Activated CD8-positive, alpha-beta memory T cell treated with anti-CD3 and anti-CD28 coated beads for 24 hours (primary cell): ENCODE data around the gene NINJ1.
"Not testable (repeated sequence)": the region's sequence is repeated elsewhere in the genome, so short reads cannot be mapped to it uniquely, and the experiment has no call there.

ENCODE experiments used
- DNase-seq: peaks from one replicate; pipeline ENCODE4 v3.0.0-alpha.2; 2020

NINJ1 gene

GRCh38 chr9:93118863-93119702, 15.0 kb downstream of the NINJ1 start:
- peak; percentile 57 for DNase-seq

DNA sequence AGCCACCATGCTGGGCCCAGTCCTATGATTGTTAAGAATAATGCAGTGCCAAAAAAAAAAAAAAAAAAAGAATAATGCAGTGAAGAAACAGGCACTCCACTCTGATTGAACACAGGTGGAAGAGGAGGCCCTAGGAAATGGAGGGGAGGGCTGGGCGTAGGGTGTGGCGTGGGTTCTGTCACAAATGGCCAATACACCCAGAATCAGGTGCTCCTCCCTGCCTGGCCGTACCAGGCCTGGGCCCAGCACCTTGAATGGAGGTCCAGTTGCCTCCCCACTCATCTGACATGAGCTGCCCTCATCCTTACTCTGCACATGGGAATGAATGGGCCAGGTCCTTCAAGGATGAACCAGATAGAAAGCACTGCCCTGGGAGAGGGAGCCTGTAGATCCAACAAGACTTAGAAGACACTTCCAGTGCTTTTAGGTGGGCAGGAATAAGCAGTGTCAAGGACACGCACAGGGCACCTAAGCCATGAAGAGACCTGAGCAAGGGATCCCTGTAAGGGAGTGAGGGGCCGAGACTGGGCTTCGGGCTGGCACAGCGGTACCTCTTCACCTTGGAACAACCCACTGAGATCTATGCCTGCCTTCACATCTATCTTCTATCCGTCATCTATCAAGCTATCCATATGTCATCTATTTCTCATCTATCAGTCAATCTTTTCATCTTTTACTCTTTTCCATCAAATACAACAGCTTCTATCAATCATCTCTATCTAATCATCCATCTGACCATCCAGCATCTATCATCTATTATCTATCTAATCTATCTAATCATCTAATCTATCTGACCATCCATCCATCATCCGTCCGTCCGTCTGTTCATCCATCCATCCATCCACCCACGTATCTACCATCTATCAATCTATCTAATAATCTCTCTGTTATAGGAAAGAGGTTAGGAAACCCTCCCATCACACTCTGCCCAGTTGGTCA, 15.9 kb downstream of the NINJ1 start:
- DNase-seq = peak; percentile 55

DNA sequence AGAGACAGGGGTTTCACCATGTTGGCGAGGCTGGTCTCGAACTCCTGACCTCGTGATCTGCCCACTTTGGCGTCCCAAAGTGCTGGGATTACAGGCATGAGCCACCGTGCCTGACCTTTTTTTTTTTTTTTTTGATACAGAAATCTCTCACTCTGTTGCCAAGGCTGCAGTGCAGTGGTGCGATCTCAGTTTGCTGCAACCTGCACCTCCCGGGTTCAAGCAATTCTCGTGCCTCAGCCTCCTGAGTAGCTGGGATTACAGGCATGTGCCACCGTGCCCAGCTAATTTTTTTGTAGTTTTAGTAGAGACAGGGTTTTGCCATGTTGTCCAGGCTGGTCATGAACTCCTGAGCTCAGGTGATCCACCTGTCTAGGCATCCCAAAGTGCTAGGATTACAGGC, 16.5 kb downstream of the NINJ1 start:
- DNase-seq = not testable (repeated sequence)

GRCh38 chr9:93116072-93116961, 17.7 kb downstream of the NINJ1 start:
- no peak for DNase-seq

GRCh38 chr9:93115486-93116071, 18.5 kb downstream of the NINJ1 start:
- DNase-seq = no peak

DNA sequence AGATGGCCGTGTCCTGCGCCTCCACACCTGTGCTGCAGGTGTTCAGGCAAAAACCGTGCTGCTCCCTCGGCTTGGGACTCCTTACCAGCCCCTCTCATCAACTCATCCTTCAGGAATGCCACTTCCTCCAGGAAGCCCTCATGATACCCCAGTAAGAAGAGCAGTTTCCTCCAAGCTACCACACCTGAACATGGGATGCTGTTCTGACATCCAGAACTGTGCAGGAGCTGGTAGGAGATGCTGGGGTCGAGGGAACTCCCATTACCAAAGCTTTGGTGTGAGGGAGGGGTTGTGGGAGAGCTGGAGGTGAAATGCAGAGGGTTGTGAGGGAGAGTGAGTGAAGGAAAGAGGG, 19.1 kb downstream of the NINJ1 start:
- no peak for DNase-seq

- DNase-seq = peak; percentile 50
Measured at GRCh38 chr9:93114169-93114983, 19.7 kb downstream of the NINJ1 start.

DNA sequence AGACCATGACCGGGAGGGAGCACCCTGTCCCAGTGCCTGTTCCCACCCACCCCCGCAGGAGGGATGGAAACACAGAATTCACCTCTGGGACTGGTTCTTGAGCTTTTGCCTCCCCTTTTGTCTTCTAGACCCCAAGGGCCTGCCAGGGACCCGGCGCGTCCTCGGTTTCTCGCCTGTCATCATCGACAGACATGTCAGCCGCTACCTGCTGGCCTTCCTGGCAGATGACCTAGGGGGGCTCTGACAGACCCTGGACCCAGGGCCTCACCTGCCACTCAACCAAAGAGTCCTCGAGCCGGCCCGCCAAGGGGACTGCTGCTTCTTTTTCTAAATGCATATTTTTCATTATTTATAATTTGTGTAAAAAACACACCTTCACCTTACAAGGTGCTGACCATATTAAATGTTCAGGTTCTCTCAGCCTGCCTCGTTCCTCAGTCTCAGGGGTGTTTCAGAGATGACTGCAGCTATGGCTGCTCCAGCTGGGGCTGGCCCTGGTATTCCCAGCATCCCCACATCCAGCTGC, 21.1 kb downstream of the NINJ1 start:
- DNase-seq = no peak

- no peak for DNase-seq
Measured at GRCh38 chr9:93112116-93112863, 21.8 kb downstream of the NINJ1 start.

DNA sequence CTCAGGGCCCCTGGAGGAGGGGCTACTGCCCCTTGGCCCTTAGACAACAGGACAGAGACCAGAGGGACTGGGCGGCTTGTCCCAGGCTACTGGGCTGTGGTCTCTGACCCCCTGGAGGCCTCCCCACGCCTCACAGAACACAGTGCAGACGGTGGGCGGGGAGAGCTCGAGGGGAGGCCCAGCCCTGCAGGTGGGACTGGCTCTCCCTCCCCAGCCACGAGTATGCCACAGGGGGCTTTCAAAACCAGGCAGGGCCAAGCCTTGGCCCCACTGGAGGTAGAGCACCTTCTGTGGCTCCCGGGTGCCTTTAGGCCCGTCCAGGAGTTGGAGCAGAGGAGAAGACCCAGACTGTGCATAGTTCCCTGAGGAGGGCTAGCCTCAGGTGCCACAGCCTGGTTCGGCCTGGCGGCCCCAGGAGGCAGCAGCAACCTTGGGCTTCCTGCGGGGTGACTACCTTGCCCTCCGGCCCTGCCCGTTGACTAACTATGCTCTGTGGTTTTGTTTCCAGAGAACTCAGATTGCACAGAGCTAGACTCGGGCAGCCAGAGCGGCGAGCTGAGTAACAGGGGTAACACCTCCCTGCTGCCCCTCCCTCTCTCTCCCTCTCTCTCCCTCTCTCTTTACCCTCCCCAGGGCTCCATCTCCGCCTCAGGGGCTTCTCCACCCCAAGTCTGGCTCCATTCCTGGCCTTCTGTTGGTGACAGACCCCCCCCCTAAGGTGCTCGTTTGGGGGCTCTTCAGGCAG, 22.5 kb downstream of the NINJ1 start:
- DNase-seq = peak; percentile 55

- DNase-seq = peak; percentile 49
Measured at GRCh38 chr9:93111001-93111370, 23.1 kb downstream of the NINJ1 start.

DNA sequence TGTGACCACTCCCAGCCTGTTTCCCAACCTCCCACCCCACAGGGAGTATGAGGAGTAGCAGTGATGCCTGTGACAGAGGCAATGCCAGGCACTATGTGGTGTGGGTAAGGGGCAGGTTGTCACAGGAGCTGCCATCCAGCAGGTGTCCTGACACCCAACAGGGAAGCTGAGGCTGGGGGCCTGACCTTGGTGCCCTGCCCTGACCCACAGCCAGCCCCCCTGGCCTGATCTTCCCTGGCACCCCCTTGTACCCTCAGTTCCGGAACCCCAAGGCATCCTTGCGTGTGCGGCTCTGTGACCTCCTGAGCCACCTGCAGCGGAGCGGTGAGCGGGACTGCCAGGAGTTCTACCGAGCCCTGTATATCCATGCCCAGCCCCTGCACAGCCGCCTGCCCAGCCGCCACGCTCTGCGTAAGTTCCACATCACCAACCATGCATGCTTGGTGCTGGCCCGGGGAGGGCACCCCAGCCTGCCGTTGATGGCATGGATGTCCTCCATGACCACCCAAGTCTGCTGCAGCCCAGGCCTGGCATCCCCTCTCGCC, 23.7 kb downstream of the NINJ1 start:
- peak; percentile 54 for DNase-seq

DNA sequence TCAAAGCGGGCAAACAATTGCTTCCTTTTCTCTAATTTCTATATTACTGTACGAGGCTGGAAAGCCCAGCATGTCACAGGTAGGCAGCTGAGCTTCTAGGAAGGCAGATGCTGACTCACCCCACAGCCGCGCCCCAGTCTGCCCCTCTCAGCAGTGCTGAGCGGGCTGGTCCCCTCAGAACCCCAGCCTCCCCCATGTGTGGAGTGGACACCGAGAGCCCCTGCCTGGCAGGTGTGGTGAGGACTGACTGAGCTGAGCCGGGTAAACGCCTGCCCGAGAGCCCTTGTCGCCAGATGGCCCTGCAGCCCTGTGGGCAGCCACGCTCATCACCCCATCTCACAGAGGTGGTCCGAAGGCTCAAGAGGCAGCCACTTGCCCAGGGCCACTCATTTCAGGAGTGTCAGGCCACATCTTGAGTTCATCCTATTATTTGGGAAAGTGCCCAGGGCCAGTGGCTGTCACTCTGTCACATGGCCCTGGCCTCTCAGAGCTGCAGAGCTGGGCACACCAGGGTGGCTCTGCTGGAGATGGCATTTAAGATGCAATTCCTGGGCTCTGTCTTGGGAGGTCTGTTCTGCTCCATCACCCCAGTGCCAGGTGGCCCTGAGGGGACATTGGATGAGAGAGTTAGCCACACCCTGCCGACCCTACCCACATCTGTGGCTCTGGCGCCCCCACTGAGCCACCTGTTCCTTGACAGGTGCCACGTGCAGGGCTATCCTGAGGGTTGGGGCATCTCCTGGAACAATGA, 25.6 kb downstream of the NINJ1 start:
- peak; percentile 63 for DNase-seq

- DNase-seq = no peak
Measured at GRCh38 chr9:93107825-93108161, 26.3 kb downstream of the NINJ1 start.

GRCh38 chr9:93107151-93107824, 26.8 kb downstream of the NINJ1 start:
- peak; percentile 56 for DNase-seq

DNA sequence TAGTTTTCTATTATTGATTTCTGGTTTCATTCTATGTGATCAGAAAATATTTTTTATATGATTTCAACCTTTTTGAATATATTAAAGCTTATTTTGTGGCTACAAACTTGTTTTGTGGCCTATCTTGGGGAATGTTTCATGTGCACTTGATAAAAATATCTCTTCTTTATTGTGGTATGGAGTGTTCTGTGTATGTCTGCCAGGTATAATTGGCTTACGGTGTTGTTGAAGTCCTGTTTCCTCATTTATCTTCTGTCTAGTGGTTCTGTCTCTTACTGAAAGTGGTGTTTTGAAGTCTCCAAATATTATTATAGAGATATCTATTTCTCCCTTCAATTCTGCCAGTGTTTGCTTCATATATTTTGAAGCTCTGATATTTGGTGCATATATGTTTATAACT, 28.4 kb downstream of the NINJ1 start:
- no peak for DNase-seq

DNA sequence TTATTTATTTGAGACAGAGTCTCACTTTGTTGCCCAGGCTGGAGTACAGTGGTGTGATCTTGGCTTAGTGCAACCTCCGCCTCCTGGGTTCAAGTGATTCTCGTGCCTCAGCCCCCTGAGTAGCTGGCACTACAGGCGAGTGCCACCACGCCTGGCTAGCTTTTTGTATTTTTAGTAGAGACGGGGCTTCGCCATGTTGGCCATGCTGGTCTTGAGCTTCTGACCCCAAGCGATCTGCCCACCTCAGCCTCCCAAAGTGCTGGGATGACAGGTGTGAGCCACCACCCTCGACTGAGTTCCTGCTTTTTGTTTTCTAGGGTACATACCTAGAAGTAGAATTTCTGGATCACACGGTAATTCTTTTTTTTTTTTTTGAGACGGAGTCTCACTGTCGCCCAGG, 33.0 kb downstream of the NINJ1 start:
- not testable (repeated sequence) for DNase-seq

GRCh38 chr9:93100276-93100636, 33.8 kb downstream of the NINJ1 start:
- DNase-seq = no peak
